GM12801 (cell line): ENCODE results near the gene CD74.

Source experiments
- TF ChIP-seq, protein P1 (sequence below): IDR thresholded peaks from one replicate; pipeline ENCODE4 v1.5.1; 2011; ENCODE audit warnings: control low read depth; ENCODE audit not compliant: insufficient read length; ENCODE audit errors: extremely low read depth

CD74 gene

GRCh38 chr5:150356575-150357294, 56.0 kb downstream of the CD74 start:
- TF ChIP-seq, protein P1, sequence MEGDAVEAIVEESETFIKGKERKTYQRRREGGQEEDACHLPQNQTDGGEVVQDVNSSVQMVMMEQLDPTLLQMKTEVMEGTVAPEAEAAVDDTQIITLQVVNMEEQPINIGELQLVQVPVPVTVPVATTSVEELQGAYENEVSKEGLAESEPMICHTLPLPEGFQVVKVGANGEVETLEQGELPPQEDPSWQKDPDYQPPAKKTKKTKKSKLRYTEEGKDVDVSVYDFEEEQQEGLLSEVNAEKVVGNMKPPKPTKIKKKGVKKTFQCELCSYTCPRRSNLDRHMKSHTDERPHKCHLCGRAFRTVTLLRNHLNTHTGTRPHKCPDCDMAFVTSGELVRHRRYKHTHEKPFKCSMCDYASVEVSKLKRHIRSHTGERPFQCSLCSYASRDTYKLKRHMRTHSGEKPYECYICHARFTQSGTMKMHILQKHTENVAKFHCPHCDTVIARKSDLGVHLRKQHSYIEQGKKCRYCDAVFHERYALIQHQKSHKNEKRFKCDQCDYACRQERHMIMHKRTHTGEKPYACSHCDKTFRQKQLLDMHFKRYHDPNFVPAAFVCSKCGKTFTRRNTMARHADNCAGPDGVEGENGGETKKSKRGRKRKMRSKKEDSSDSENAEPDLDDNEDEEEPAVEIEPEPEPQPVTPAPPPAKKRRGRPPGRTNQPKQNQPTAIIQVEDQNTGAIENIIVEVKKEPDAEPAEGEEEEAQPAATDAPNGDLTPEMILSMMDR = no peak

DNA sequence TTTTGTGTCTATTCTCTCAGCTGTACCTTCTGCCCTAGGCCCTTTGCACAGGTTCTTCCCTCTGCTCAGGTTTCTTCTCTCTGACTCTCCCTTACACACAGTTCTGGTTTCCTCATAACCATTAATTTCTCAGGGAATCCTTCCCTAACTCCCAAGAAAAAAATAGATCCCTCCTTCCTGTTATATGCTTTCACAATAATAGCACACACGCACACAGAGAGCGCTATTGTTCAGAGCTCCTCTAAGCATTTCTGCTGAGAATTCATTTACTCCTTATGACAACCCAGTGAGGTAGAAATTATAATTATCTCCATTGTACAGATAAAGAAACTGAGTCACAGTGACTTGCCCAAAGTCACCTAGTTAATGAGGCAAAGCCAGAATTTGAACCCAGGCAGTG, 56.9 kb downstream of the CD74 start:
- TF ChIP-seq, protein P1 = no peak

DNA sequence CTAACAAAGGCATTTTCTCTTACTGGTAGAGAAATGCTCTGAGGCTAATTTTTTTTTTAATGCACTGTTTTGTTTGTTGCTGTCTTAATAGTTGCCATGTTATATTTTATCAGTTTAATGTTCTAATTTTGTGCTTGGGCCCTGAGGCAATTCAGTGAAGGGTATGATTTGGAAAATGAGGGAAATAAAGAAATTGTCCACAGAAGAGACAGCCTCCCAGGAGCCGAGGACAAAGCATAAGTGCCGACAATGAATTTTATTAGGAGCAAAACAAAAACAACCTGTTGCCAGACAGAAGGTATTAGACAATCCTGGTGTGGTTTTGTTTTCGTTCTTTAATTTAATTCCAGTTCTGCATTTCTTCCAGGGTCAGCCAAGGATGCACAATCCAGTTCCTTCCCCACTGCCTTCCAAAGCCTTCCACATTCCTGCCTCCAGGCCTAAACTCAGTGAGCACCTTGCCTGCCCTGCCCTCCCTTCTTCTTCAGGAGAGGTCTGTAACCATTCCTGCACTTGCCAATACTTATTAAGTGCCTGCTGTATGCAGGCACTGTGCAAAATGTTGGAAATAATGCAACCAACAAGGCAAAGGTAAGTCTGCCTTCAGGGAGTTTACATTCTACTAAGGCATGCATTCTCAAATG, 59.6 kb downstream of the CD74 start:
- TF ChIP-seq, protein P1 = no peak

DNA sequence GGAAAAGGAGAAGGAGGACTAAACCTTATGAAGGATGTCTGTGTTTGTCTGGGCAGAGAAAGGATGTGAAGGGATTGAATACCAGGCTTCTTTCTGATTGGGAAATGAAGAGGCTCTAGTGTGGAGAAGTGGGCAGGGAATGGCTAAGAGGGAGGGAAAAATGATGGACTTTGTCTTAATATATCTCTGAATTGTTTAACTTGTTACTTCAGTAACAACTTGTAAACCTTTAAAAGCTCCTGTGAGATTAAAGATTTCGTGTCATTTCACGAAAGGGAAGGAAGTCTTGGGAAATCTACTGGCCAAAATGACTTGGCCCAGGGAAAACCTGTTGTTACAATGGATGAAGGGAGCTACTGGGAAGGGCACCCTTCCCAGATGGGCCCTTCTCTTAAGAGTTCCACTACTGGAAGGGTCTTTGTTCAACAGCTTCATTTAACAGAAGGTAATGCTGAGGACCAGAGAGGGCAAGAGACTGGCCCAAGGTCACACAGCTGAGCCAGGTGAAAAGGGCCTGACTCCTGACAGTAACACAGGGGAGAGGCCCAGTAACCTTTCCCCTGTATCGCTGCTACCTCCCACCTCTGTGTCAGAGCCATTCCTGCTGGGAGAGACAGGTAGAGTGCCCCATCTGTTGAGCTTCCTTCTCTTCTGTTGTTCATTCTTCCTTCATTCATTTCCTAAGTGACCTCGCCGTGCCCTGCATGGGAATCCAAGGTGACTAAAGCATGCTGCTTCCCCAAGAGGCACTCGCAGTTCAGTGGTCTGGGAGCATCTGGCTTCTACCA, 60.3 kb downstream of the CD74 start:
- TF ChIP-seq, protein P1 = no peak
